ENCODE measurements around the gene TFF1.

The TFF1 gene

GRCh38 chr21:42414066-42414465 is 47.7 kb upstream of the TFF1 start:
- Histone ChIP-seq H3K27me3 (ENCODE audit: insufficient read depth, poor library complexity, severe bottlenecking) (no peaks in the 10 kb centered on the region), H3K4me3 (replicated peaks; ENCODE audit: insufficient read depth, low read length) (no peak overlapping the region), H3K27ac (replicated peaks) (no peak overlapping the region)
- no peak for DNase-seq (ENCODE audit: low read depth in 1 of 2, low spot score in 1 of 2)
- TF ChIP-seq REST (IDR thresholded peaks at IDR 0.05; ENCODE audit: insufficient replicate concordance, low read depth): no peak
- TF ChIP-seq GABPA (IDR thresholded peaks at IDR 0.05; ENCODE audit: low read depth): no peak
- no peak for TF ChIP-seq SPI1 (IDR thresholded peaks at IDR 0.05; ENCODE audit: borderline replicate concordance, low read depth)
- TF ChIP-seq, protein P1, sequence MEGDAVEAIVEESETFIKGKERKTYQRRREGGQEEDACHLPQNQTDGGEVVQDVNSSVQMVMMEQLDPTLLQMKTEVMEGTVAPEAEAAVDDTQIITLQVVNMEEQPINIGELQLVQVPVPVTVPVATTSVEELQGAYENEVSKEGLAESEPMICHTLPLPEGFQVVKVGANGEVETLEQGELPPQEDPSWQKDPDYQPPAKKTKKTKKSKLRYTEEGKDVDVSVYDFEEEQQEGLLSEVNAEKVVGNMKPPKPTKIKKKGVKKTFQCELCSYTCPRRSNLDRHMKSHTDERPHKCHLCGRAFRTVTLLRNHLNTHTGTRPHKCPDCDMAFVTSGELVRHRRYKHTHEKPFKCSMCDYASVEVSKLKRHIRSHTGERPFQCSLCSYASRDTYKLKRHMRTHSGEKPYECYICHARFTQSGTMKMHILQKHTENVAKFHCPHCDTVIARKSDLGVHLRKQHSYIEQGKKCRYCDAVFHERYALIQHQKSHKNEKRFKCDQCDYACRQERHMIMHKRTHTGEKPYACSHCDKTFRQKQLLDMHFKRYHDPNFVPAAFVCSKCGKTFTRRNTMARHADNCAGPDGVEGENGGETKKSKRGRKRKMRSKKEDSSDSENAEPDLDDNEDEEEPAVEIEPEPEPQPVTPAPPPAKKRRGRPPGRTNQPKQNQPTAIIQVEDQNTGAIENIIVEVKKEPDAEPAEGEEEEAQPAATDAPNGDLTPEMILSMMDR (IDR thresholded peaks at IDR 0.05; ENCODE audit: insufficient read depth, low read length): no peak
- no peak for TF ChIP-seq POLR2AphosphoS5 (IDR thresholded peaks at IDR 0.05; ENCODE audit: low read depth)

GRCh38 chr21:42413500-42413899 is 47.2 kb upstream of the TFF1 start:
- DNase-seq (ENCODE audit: low read depth in 1 of 2, low spot score in 1 of 2): no peak
- no peak overlapping the region for H3K4me3 ChIP-seq (replicated peaks; ENCODE audit: insufficient read depth, low read length)
- H3K27ac ChIP-seq (replicated peaks): no peak overlapping the region
- TF ChIP-seq, protein P1 (IDR thresholded peaks at IDR 0.05; ENCODE audit: insufficient read depth, low read length): no peak
- TF ChIP-seq SPI1 (IDR thresholded peaks at IDR 0.05; ENCODE audit: borderline replicate concordance, low read depth) (no peak), GABPA (IDR thresholded peaks at IDR 0.05; ENCODE audit: low read depth) (no peak), POLR2AphosphoS5 (IDR thresholded peaks at IDR 0.05; ENCODE audit: low read depth) (no peak), REST (IDR thresholded peaks at IDR 0.05; ENCODE audit: insufficient replicate concordance, low read depth) (no peak)
- H3K27me3 ChIP-seq (ENCODE audit: insufficient read depth, poor library complexity, severe bottlenecking): no peaks in the 10 kb centered on the region

DNA sequence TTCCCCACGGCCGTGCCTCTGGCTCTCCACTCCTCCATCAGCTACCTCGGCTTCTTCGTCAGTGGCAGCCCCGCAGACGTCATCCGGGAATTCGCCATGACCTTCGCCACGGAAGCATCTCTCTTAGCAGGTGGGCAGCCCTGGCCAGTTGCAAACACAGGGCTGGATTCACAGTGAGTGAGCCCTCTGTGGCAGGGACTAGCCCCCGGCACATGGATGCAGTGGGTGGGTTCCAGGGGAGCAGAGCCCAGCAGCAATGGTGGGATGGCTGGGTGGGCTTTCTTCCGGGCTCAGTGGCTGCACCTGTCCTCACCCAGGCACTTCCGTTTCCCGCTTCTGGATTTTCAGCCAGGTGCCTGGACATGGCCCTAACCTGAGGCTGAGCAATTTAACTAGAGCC is 46.8 kb upstream of the TFF1 start:
- TF ChIP-seq POLR2AphosphoS5 (IDR thresholded peaks at IDR 0.05; ENCODE audit: low read depth) (no peak), REST (IDR thresholded peaks at IDR 0.05; ENCODE audit: insufficient replicate concordance, low read depth) (no peak), GABPA (IDR thresholded peaks at IDR 0.05; ENCODE audit: low read depth) (no peak)
- TF ChIP-seq, protein P1 (IDR thresholded peaks at IDR 0.05; ENCODE audit: insufficient read depth, low read length): no peak
- no peak for DNase-seq (ENCODE audit: low read depth in 1 of 2, low spot score in 1 of 2)
- no peak overlapping the region for H3K4me3 ChIP-seq (replicated peaks; ENCODE audit: insufficient read depth, low read length)
- no peak overlapping the region for H3K27ac ChIP-seq (replicated peaks)
- no peaks in the 10 kb centered on the region for H3K27me3 ChIP-seq (ENCODE audit: insufficient read depth, poor library complexity, severe bottlenecking)

Measured in HL-60 (cell line).